Measurements from ENCODE around the gene BCAS3.

The BCAS3 gene

DNA sequence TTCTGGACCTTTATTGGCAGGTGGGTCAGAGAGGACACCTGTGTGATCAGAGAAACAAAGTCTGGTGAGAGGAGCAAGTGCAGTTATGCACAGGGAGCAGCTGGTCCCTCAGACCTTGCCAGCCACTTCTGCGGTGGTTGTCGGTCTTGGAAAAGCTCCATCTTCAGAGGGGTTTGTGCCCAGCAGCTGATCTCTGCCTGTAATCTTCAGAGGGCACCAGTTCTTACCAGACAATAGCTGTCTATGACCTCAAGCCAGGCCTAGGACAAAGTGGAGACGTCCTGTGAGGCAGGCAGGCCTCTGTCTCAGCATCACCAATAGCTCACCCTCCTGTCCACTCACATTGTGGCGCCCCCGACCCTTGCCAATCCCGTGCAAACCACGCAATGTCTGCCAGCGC, 655.5 kb downstream of the BCAS3 start:
- ATAC-seq = no peak
- TF ChIP-seq GLIS3 (CRISPR knock-in tag; IDR thresholded peaks at IDR 0.05) = no peak
- no peak for TF ChIP-seq ZNF565 (CRISPR knock-in tag; conservative IDR thresholded peaks at IDR 0.05; ENCODE audit: low read depth)
- TF ChIP-seq, protein P1, sequence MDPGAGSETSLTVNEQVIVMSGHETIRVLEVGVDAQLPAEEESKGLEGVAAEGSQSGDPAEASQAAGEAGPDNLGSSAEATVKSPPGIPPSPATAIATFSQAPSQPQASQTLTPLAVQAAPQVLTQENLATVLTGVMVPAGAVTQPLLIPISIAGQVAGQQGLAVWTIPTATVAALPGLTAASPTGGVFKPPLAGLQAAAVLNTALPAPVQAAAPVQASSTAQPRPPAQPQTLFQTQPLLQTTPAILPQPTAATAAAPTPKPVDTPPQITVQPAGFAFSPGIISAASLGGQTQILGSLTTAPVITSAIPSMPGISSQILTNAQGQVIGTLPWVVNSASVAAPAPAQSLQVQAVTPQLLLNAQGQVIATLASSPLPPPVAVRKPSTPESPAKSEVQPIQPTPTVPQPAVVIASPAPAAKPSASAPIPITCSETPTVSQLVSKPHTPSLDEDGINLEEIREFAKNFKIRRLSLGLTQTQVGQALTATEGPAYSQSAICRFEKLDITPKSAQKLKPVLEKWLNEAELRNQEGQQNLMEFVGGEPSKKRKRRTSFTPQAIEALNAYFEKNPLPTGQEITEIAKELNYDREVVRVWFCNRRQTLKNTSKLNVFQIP (CRISPR knock-in tag; IDR thresholded peaks at IDR 0.05; ENCODE audit: borderline replicate concordance, low read depth) = no peak
- TF ChIP-seq PPARA (CRISPR knock-in tag; IDR thresholded peaks at IDR 0.05; ENCODE audit: borderline replicate concordance) = no peak
- TF ChIP-seq ESRRG (CRISPR knock-in tag; IDR thresholded peaks at IDR 0.05) = no peak
- no peak for TF ChIP-seq BACH2 (CRISPR knock-in tag; IDR thresholded peaks at IDR 0.05; ENCODE audit: borderline replicate concordance)
- TF ChIP-seq, protein P2, sequence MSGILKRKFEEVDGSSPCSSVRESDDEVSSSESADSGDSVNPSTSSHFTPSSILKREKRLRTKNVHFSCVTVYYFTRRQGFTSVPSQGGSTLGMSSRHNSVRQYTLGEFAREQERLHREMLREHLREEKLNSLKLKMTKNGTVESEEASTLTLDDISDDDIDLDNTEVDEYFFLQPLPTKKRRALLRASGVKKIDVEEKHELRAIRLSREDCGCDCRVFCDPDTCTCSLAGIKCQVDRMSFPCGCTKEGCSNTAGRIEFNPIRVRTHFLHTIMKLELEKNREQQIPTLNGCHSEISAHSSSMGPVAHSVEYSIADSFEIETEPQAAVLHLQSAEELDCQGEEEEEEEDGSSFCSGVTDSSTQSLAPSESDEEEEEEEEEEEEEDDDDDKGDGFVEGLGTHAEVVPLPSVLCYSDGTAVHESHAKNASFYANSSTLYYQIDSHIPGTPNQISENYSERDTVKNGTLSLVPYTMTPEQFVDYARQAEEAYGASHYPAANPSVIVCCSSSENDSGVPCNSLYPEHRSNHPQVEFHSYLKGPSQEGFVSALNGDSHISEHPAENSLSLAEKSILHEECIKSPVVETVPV (CRISPR knock-in tag; IDR thresholded peaks at IDR 0.05) = no peak
- TF ChIP-seq RARB (CRISPR knock-in tag; IDR thresholded peaks at IDR 0.05) = no peak
- no peak for TF ChIP-seq CSDC2 (CRISPR knock-in tag; IDR thresholded peaks at IDR 0.05)

DNA sequence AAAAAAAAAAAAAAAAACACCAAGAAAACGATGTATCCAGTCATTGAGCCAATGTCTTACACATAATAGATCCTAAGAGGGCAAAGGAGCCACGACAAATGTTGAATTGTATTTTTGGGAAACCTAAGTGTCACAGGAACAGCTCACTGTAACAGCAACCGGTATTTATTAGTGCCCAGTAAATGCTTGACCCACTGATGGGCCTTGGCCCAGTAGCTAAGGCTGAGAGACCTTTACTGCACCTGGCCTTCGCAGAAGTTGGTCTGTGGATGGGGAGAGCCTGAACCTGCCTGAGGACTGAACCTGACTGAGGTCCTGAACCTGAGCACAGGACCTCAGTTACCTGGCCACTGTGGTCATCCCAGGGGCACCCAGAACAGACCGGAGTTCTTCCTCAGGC, 657.0 kb downstream of the BCAS3 start:
- no peak for ATAC-seq

DNA sequence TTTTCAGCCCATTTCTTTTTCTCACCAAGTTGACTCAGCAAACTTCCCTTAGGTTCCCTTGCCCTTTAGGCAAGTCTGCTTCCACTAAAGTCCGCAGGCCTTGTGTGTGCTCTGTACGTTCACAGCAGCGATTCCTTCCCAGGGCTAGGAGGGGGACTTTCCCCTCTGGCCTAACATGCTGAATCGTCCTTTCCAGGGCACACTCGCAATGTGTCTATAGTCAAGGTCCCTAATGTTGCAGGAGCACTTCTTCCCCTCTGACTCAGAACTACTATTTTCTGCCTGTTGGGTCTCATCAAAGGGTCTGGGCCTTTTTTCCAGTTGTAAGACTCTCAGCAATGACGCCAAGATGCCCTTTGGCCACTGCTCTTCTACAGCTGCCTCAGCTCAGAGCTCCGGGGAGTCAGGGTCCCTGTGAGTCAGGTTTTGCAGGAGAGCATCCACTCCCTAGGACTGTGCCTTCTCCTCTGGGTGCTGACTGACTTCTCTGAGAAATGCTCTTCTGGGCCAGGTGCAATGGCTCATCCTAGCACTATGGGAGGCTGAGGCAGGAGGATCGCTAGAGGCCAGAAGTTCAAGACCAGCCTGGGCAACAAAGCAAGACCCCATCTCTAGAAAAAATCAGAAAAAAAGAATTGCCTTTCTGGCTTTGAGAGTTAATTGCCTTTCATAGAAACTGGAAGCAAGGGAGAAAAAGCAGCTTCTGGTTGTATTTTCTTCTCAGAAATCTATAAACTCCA, 657.6 kb downstream of the BCAS3 start:
- no peak for ATAC-seq
- no peak for TF ChIP-seq TCF4 (CRISPR knock-in tag; IDR thresholded peaks at IDR 0.05; ENCODE audit: borderline replicate concordance)
- 0 out of 2 replicates have a peak, but pooled peaks have one; percentile 23 for TF ChIP-seq CSDC2 (CRISPR knock-in tag; IDR thresholded peaks at IDR 0.05)
- no peak for TF ChIP-seq GLIS3 (CRISPR knock-in tag; IDR thresholded peaks at IDR 0.05)
- no peak for TF ChIP-seq ZFP30 (CRISPR knock-in tag; IDR thresholded peaks at IDR 0.05)

More for the DNA sequence above, 657.0 kb downstream of the BCAS3 start:
- TF ChIP-seq PPARA (CRISPR knock-in tag; IDR thresholded peaks at IDR 0.05; ENCODE audit: borderline replicate concordance) (no peak), ZNF70 (CRISPR knock-in tag; IDR thresholded peaks at IDR 0.05) (no peak), ZNF8 (CRISPR knock-in tag; IDR thresholded peaks at IDR 0.05) (no peak), ZFP30 (CRISPR knock-in tag; IDR thresholded peaks at IDR 0.05) (no peak), TOX (CRISPR knock-in tag; IDR thresholded peaks at IDR 0.05; ENCODE audit: borderline replicate concordance) (no peak)
- TF ChIP-seq, protein P2 (CRISPR knock-in tag; IDR thresholded peaks at IDR 0.05) = no peak
- TF ChIP-seq, protein P3, sequence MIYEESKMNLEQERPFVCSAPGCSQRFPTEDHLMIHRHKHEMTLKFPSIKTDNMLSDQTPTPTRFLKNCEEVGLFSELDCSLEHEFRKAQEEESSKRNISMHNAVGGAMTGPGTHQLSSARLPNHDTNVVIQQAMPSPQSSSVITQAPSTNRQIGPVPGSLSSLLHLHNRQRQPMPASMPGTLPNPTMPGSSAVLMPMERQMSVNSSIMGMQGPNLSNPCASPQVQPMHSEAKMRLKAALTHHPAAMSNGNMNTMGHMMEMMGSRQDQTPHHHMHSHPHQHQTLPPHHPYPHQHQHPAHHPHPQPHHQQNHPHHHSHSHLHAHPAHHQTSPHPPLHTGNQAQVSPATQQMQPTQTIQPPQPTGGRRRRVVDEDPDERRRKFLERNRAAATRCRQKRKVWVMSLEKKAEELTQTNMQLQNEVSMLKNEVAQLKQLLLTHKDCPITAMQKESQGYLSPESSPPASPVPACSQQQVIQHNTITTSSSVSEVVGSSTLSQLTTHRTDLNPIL (CRISPR knock-in tag; IDR thresholded peaks at IDR 0.05; ENCODE audit: low read depth) = no peak

DNA sequence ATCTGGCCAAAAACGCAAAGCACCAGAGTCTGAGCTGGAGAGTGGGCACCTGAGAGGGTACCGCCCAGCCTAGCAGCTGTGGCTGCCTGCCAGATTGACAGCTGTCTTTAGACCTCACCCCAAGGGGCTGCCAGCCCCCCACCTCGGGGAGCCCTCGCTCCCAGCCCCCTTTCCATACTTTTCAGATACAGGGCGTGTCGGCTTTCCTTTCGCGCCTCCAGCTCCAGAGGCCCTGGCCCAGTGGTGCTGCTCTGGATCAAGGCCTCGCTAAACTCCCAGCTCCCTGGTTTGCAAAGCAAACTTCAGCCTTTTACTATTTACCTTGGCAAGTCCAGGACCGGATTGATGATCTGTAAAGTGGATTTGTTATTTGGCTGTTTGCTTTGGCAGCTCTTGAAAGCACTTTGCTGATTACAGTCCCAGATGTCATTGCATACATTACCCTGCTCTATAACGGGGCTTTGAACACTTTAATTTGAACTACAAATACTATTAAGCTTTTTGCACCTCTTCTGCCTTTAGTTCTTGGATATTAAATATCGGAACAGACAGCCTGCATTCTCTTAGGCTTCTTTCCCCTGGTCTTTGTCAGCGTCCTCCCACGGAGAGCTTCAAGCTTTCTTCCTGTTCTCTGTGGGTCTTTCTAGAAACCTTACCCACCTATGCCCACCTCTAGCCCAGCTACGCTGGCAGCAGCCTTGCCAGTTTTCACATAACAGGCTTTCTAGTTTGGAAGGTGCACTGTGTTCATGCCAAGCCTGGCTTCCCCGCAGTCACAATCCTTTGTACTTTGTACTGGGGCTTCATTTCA, 658.4 kb downstream of the BCAS3 start:
- ATAC-seq = no peak
- peak; percentile 89 for TF ChIP-seq TCF4 (CRISPR knock-in tag; IDR thresholded peaks at IDR 0.05; ENCODE audit: borderline replicate concordance)
- TF ChIP-seq ZNF8 (CRISPR knock-in tag; IDR thresholded peaks at IDR 0.05) = no peak
- no peak for TF ChIP-seq ZC3H10 (CRISPR knock-in tag; IDR thresholded peaks at IDR 0.05)
- TF ChIP-seq, protein P4, sequence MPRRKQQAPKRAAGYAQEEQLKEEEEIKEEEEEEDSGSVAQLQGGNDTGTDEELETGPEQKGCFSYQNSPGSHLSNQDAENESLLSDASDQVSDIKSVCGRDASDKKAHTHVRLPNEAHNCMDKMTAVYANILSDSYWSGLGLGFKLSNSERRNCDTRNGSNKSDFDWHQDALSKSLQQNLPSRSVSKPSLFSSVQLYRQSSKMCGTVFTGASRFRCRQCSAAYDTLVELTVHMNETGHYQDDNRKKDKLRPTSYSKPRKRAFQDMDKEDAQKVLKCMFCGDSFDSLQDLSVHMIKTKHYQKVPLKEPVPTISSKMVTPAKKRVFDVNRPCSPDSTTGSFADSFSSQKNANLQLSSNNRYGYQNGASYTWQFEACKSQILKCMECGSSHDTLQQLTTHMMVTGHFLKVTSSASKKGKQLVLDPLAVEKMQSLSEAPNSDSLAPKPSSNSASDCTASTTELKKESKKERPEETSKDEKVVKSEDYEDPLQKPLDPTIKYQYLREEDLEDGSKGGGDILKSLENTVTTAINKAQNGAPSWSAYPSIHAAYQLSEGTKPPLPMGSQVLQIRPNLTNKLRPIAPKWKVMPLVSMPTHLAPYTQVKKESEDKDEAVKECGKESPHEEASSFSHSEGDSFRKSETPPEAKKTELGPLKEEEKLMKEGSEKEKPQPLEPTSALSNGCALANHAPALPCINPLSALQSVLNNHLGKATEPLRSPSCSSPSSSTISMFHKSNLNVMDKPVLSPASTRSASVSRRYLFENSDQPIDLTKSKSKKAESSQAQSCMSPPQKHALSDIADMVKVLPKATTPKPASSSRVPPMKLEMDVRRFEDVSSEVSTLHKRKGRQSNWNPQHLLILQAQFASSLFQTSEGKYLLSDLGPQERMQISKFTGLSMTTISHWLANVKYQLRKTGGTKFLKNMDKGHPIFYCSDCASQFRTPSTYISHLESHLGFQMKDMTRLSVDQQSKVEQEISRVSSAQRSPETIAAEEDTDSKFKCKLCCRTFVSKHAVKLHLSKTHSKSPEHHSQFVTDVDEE (CRISPR knock-in tag; IDR thresholded peaks at IDR 0.05) = peak; percentile 84
- 0 out of 2 replicates have a peak, but pooled peaks have one; percentile 59 for TF ChIP-seq GLIS3 (CRISPR knock-in tag; IDR thresholded peaks at IDR 0.05)
- no peak for TF ChIP-seq ZNF565 (CRISPR knock-in tag; conservative IDR thresholded peaks at IDR 0.05; ENCODE audit: low read depth)
- peak; percentile 80; the same call in 1 of the 2 replicates for TF ChIP-seq SNAI2 (CRISPR knock-in tag; IDR thresholded peaks at IDR 0.05)
- no peak for TF ChIP-seq ZFP30 (CRISPR knock-in tag; IDR thresholded peaks at IDR 0.05)
- no peak for TF ChIP-seq BACH2 (CRISPR knock-in tag; IDR thresholded peaks at IDR 0.05; ENCODE audit: borderline replicate concordance)
- peak; percentile 94 for TF ChIP-seq ISL1 (CRISPR knock-in tag; IDR thresholded peaks at IDR 0.05)
- TF ChIP-seq OSR1 (CRISPR knock-in tag; IDR thresholded peaks at IDR 0.05) = no peak
- no peak for TF ChIP-seq TOX (CRISPR knock-in tag; IDR thresholded peaks at IDR 0.05; ENCODE audit: borderline replicate concordance)
- no peak for TF ChIP-seq CSDC2 (CRISPR knock-in tag; IDR thresholded peaks at IDR 0.05)
- no peak for TF ChIP-seq ESRRG (CRISPR knock-in tag; IDR thresholded peaks at IDR 0.05)
- TF ChIP-seq, protein P1 (CRISPR knock-in tag; IDR thresholded peaks at IDR 0.05; ENCODE audit: borderline replicate concordance, low read depth) = no peak
- TF ChIP-seq, protein P2 (CRISPR knock-in tag; IDR thresholded peaks at IDR 0.05) = 0 out of 2 replicates have a peak, but pooled peaks have one; percentile 72
